Fibroblast of the aortic adventitia (primary cell): Measurements from ENCODE around the gene LDHAL6A. TPM values are rescaled to one million over a fixed set of nuclear protein-coding genes. Genes with fewer than 3 reads are reported as not detected.

Experiments used
- DNase-seq: peaks from one replicate; pipeline ENCODE4 v3.0.0-alpha.2; 2010; ENCODE audit warnings: low read depth
- H3K4me3 ChIP-seq: 2 replicates; pipeline ENCODE4 v1.5.1; 2011; ENCODE audit warnings: low read depth, mild to moderate bottlenecking, control low read depth, low read length, moderate library complexity
- total RNA-seq: library from RNA; depleted of rRNA; stranded (reverse); fragments of >200 nt; gene quantifications from 2 replicates; pipeline ENCODE4 v1.2.3, GENCODE V29; 2012; ENCODE audit warnings: low replicate concordance
- TF ChIP-seq, protein P1 (sequence below): IDR thresholded peaks from 2 replicates; pipeline ENCODE4 v1.5.1; 2011; ENCODE audit warnings: mild to moderate bottlenecking, low read length, control low read depth, inconsistent platforms; ENCODE audit not compliant: insufficient read depth

Gene LDHAL6A
- total RNA-seq, 1 donor = not detected

DNA sequence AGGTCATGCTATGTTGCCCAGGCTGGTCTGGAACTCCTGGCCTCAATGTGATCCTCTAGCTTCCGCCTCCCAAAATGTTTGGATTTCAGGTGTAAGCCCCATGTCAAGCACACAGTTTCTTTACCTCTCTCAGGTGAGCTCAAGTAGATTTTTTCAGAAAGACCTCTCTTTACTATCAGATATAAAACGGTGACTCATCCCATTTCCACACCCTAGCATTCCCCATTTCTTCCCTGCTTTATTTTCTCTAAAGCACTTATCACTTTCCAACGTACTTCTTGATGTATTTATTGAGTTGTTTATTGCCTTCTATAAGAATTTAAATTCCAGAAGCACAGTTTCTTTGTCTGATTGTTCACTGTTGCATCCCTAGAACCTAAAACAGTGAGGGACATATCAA is 67.4 kb downstream of the LDHAL6A start:
- H3K4me3 ChIP-seq = no peak overlapping the region
- TF ChIP-seq, protein P1, sequence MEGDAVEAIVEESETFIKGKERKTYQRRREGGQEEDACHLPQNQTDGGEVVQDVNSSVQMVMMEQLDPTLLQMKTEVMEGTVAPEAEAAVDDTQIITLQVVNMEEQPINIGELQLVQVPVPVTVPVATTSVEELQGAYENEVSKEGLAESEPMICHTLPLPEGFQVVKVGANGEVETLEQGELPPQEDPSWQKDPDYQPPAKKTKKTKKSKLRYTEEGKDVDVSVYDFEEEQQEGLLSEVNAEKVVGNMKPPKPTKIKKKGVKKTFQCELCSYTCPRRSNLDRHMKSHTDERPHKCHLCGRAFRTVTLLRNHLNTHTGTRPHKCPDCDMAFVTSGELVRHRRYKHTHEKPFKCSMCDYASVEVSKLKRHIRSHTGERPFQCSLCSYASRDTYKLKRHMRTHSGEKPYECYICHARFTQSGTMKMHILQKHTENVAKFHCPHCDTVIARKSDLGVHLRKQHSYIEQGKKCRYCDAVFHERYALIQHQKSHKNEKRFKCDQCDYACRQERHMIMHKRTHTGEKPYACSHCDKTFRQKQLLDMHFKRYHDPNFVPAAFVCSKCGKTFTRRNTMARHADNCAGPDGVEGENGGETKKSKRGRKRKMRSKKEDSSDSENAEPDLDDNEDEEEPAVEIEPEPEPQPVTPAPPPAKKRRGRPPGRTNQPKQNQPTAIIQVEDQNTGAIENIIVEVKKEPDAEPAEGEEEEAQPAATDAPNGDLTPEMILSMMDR = no peak
- DNase-seq = no peak

DNA sequence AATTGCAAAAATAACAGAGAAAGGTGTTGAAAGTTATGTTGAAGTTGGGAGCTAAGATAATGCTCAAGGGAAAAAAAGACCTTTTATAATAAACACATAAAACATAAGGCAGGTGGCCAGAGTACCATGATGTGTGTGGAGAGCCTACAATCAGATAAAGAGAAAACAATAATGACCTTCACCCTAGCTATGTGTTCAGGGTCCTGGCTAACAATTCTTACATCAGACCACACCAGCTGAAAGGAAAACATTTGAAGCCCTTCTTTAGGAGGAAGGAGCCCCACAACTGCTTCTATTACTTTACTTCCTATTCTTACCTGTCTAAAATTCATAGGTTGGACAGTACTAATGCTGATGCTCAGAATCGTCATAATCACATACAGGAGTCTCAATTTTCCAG is 68.6 kb downstream of the LDHAL6A start:
- TF ChIP-seq, protein P1 = no peak
- DNase-seq = no peak
- H3K4me3 ChIP-seq = no peak overlapping the region

DNA sequence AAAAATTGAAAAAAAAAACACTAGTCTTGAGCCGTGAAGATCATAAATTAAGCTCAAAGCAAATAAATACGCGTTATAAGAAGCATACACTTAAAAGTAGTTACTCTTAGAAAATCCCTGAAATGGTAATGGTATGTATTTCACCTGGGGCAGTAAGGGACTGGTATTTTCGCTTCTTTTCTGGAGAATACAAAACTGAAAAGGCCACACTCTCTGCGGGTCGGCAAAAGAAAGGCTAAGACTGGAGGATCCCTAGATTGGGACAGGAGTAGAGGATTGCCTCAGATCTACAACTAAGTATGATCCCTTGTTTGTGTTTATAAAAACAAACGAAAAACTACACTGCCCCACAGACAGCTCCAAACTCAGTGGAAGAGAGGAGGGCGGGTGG is 70.5 kb downstream of the LDHAL6A start:
- peak overlapping the region; percentile 90 for H3K4me3 ChIP-seq
- TF ChIP-seq, protein P1 = no peak
- peak; percentile 15 for DNase-seq

DNA sequence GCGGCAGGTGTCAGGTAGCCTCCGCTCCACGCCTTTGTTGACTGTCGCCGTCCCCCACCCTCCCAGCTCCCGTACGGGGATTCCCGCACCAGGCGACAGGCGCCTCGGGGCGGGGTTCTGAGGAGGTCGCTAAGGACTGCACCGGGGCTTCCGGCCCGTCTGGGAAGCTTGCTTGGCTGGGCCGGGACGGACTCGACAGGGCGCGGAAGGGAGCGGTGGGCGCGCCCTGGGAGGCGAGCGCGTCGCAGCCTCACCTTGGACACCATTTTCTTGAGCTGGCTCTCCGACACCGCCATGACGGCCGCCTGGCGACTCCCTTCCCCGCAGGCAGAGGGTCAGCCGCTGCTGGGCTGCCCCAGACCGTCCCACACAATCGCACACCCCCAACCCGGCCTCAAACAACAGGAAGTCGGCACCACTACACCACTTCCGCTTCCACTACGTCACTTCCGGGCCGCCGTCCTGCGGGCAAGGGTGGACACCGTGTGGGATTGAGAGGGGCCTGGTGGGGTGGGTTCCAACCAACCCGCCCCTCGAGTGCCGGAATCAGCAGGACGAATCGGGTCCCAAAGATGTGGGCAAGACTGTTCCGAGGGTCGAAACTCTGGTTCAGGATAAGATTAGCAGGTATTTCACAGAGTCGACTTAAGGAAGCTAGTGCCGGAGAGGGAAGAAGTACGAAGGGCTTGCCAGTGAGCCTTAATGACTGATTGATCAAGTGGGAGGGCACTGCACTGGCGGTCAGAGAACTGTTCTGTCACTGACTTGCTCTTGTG is 71.1 kb downstream of the LDHAL6A start, which contains the start of gene TSG101:
Gene TSG101 (minus strand): TSS at position 422 of the 776 bp plus-strand sequence. CDS start 126 bp downstream, at position 296.
- DNase-seq = peak; percentile 93
- peak within 1 kb of the TSS; percentile 90 for H3K4me3 ChIP-seq
- TF ChIP-seq, protein P1 = no peak

DNA sequence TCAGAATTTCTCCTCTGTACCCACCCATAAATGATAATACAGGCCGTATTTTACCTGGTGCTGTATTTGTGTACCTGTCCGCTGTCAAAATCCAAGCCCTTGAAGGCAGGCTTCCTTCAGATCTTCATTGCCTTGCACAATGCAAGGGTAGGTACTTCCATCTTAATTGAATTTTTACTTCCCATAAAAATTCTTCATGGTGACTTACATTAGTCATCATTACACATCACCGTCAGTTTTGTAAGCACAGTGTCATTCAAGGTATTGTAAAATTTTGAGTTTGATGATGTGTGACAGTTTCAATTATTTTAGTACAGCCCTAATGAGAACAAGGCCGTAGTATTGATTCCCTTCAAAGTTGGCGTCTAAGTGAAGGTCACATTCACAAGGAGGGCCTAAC is 71.9 kb downstream of the LDHAL6A start:
- TF ChIP-seq, protein P1 = no peak
- peak overlapping the region; percentile 90 for H3K4me3 ChIP-seq
- DNase-seq = peak; percentile 16

Other genes starting within 250 kb of the LDHAL6A start
- gene SAA4, start 219.1 kb upstream of the LDHAL6A start, total RNA-seq = 0.27 TPM in 1 of 2 replicates, not detected in the other
- gene SAA2, start 207.2 kb upstream of the LDHAL6A start, total RNA-seq = not detected in 2 replicates
- not detected in 2 replicates for gene SAA1, start 189.6 kb upstream of the LDHAL6A start, total RNA-seq
- gene HPS5, start 133.7 kb upstream of the LDHAL6A start, total RNA-seq = 32.3 and 43.3 TPM in 2 replicates
- gene GTF2H1, start 133.3 kb upstream of the LDHAL6A start, total RNA-seq = 71.5 and 95.4 TPM in 2 replicates
- 404 and 1,021 TPM in 2 replicates for gene LDHA, start 61.3 kb upstream of the LDHAL6A start, total RNA-seq
- 0.33 TPM in 1 of 2 replicates, not detected in the other for gene LDHC, start 43.5 kb upstream of the LDHAL6A start, total RNA-seq
- gene TSG101, start 71.1 kb downstream of the LDHAL6A start, total RNA-seq = 31.9 and 96.1 TPM in 2 replicates
- 6.1 and 35.2 TPM in 2 replicates for gene UEVLD, start 132.9 kb downstream of the LDHAL6A start, total RNA-seq
- gene MISFA, start 143.9 kb downstream of the LDHAL6A start, total RNA-seq = 0.45 and 2.8 TPM in 2 replicates
- 15.2 and 23.7 TPM in 2 replicates for gene SPTY2D1, start 178.5 kb downstream of the LDHAL6A start, total RNA-seq
- 0.27 and 9.6 TPM in 2 replicates for gene TMEM86A, start 242.9 kb downstream of the LDHAL6A start, total RNA-seq